Measurements from ENCODE around the gene CKAP5.
A peak's percentile ranks its signal among the peaks of the same experiment; 100 is the strongest.

CKAP5 gene

GRCh38 chr11:46836431-46836830 lies 9.6 kb downstream of the CKAP5 start:
- H3K4me3 ChIP-seq (ENCODE audit: control insufficient read depth, low read depth, low read length) = no peak overlapping the region
- TF ChIP-seq CTCF (IDR thresholded peaks at IDR 0.05; ENCODE audit: control insufficient read depth, insufficient read depth, low read depth, low read length, missing control alignments) = no peak
- no peak for DNase-seq (ENCODE audit: low read depth)

- no peak overlapping the region for H3K4me3 ChIP-seq (ENCODE audit: control insufficient read depth, low read depth, low read length)
- no peak for DNase-seq (ENCODE audit: low read depth)
- no peak for TF ChIP-seq CTCF (IDR thresholded peaks at IDR 0.05; ENCODE audit: control insufficient read depth, insufficient read depth, low read depth, low read length, missing control alignments)
These were observed 10.2 kb downstream of the CKAP5 start for GRCh38 chr11:46835897-46836296.

- DNase-seq (ENCODE audit: low read depth) = no peak
- no peak for TF ChIP-seq CTCF (IDR thresholded peaks at IDR 0.05; ENCODE audit: control insufficient read depth, insufficient read depth, low read depth, low read length, missing control alignments)
These were observed 11.3 kb downstream of the CKAP5 start for GRCh38 chr11:46834821-46835220.

GRCh38 chr11:46832511-46833214 lies 13.4 kb downstream of the CKAP5 start:
- no peak for DNase-seq (ENCODE audit: low read depth)
- no peak overlapping the region for H3K4me3 ChIP-seq (ENCODE audit: control insufficient read depth, low read depth, low read length)
- TF ChIP-seq CTCF (IDR thresholded peaks at IDR 0.05; ENCODE audit: control insufficient read depth, insufficient read depth, low read depth, low read length, missing control alignments) = no peak

More at GRCh38 chr11:46834821-46835220, 11.3 kb downstream of the CKAP5 start:
- no peak overlapping the region for H3K4me3 ChIP-seq (ENCODE audit: control insufficient read depth, low read depth, low read length)

- no peak for DNase-seq (ENCODE audit: low read depth)
- no peak overlapping the region for H3K4me3 ChIP-seq (ENCODE audit: control insufficient read depth, low read depth, low read length)
- no peak for TF ChIP-seq CTCF (IDR thresholded peaks at IDR 0.05; ENCODE audit: control insufficient read depth, insufficient read depth, low read depth, low read length, missing control alignments)
These were observed 18.1 kb downstream of the CKAP5 start for GRCh38 chr11:46827995-46828394.

- no peak for TF ChIP-seq CTCF (IDR thresholded peaks at IDR 0.05; ENCODE audit: control insufficient read depth, insufficient read depth, low read depth, low read length, missing control alignments)
- DNase-seq (ENCODE audit: low read depth) = no peak
- H3K4me3 ChIP-seq (ENCODE audit: control insufficient read depth, low read depth, low read length) = peak overlapping the region; percentile 64
These were observed 19.6 kb downstream of the CKAP5 start for GRCh38 chr11:46826310-46827044.

Measured in AG09309 (cell line).